ENCODE data around the gene PPME1. TPM values are rescaled to one million over a fixed set of nuclear protein-coding genes. Genes with fewer than 3 reads are reported as not detected.

Gene PPME1
- total RNA-seq, 1 experiment from 2014 or later, result 99.4 TPM

DNA sequence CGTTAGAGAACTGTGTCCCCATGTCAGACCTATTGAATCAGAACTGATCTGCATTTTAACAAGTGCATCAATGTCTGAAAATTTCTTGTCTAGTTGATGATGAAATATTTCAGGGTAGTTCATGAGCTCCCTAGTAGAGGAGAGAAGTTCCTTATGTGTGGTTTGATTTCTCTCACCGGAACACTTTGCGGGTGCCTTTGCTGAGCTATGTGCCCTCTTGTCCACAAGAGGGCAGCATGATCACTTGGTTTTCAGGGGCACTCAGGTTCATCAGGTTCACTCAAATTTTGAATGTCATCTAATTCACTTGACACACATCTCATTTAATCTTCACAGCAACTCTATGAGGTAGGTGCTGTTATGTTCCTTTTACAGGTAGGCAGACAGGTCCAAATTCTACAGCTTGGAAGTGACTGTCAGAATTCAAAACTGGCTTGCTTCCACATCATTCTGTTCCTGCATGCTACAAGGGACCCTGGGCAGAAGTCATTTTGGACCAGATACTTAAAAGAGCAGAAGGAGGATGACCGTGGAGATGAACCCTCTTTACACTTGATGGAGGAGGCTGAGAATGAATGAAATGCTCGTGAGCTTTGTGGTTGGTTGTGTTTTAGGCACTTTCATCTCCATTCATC is 84.8 kb downstream of the PPME1 start:
- H3K36me3 ChIP-seq (ENCODE audit: control insufficient read depth, insufficient read depth, low read length), result peaks cover 6% of the 10 kb centered on the region
- in situ Hi-C loops (cut with HindIII; ENCODE audit: low pct_unique_long_range_greater_than_20kb, low sequenced_read_pairs), result no loop called here
- intact Hi-C loops (cut with micrococcal nuclease; ENCODE audit: unreplicated experiment), result loop anchor here (2.0 kb wide), 1 partner anchor 193 kb away; no protein-coding TSS in a partner anchor
- DNase-seq (ENCODE audit: low read depth, low spot score) (peak; percentile 71), ATAC-seq (peak; percentile 76)
- no peak for TF ChIP-seq SIN3A (IDR thresholded peaks at IDR 0.05; ENCODE audit: borderline replicate concordance, insufficient read depth, low read depth, low read length)
- TF ChIP-seq TCF7L2 (IDR thresholded peaks at IDR 0.05; ENCODE audit: low read depth, low read length), result no peak
- peak; percentile 95 for TF ChIP-seq CTCF (IDR thresholded peaks at IDR 0.05)
- TF ChIP-seq POLR2AphosphoS5 (IDR thresholded peaks at IDR 0.05; ENCODE audit: low read depth, low read length), result 0 out of 2 replicates have a peak, but pooled peaks have one; percentile 52
- H3K27ac ChIP-seq (ENCODE audit: low read length), result no peak overlapping the region
- no TSS peak for BruUV-seq (replicated peaks)
- POLR2A ChIA-PET, result no interaction called here
- H3K4me1 ChIP-seq (ENCODE audit: control insufficient read depth, insufficient read depth, low read length), result no peaks in the 10 kb centered on the region
- H3K27me3 ChIP-seq (ENCODE audit: control insufficient read depth, insufficient read depth, low read length), result no peaks in the 10 kb centered on the region
- H3K4me3 ChIP-seq (ENCODE audit: low read depth in 2 of 2, low read length in 2 of 2), result no peak overlapping the region
- peaks cover 3% of the 10 kb centered on the region; the same call in 1 of the 2 replicates for H3K9me3 ChIP-seq (ENCODE audit: control insufficient read depth, insufficient read depth, low read depth, low read length)
- CTCF ChIA-PET, result interaction anchor here (0.5 to 2.7 kb wide), 17 partner anchors 10 to 447 kb away, joined by 3 to 36 read pairs (median 4); partner anchors contain the start of gene C2CD3

DNA sequence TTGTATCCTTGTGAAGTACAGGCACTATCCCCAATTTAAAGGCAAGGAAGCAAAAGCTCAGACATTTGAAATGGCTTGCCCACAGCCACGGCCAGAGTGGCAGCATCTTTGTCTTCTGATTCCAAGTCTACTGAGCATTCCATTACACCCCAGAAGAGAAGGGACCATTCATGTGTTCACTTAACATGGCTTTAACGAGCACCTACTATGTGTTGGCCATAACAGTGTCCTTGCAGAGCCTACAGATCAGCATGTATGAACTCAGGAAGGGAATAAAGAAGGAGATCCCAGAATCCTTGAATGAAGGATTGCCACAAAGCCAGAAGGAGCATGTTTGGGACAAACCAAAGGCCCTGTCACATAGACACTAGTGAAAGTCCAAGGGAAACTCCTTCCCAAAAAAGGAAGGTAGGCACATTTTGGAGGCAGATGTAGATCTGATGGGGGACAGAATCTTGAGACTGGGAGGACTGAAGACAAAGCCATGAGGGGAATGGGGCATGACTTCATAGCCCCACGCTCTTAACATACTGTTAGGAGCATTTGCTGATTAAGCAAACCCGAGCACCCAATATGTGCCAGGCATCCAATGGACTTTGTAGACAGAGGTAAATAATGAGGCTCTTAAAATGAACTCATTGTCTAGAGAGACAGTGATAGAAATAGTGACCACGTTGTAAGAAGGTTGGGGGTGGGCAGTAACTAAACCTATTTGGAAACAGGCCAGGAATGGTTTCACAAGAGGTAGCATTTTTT is 85.5 kb downstream of the PPME1 start:
- POLR2A ChIA-PET, result no interaction called here
- BruUV-seq (replicated peaks), result no TSS peak

More for the DNA sequence above, 85.5 kb downstream of the PPME1 start:
- no peak for TF ChIP-seq CTCF (IDR thresholded peaks at IDR 0.05)
- no peak for TF ChIP-seq TCF7L2 (IDR thresholded peaks at IDR 0.05; ENCODE audit: low read depth, low read length)
- TF ChIP-seq, protein P1, sequence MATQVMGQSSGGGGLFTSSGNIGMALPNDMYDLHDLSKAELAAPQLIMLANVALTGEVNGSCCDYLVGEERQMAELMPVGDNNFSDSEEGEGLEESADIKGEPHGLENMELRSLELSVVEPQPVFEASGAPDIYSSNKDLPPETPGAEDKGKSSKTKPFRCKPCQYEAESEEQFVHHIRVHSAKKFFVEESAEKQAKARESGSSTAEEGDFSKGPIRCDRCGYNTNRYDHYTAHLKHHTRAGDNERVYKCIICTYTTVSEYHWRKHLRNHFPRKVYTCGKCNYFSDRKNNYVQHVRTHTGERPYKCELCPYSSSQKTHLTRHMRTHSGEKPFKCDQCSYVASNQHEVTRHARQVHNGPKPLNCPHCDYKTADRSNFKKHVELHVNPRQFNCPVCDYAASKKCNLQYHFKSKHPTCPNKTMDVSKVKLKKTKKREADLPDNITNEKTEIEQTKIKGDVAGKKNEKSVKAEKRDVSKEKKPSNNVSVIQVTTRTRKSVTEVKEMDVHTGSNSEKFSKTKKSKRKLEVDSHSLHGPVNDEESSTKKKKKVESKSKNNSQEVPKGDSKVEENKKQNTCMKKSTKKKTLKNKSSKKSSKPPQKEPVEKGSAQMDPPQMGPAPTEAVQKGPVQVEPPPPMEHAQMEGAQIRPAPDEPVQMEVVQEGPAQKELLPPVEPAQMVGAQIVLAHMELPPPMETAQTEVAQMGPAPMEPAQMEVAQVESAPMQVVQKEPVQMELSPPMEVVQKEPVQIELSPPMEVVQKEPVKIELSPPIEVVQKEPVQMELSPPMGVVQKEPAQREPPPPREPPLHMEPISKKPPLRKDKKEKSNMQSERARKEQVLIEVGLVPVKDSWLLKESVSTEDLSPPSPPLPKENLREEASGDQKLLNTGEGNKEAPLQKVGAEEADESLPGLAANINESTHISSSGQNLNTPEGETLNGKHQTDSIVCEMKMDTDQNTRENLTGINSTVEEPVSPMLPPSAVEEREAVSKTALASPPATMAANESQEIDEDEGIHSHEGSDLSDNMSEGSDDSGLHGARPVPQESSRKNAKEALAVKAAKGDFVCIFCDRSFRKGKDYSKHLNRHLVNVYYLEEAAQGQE (IDR thresholded peaks at IDR 0.05; ENCODE audit: insufficient read depth in 1 of 2, low read depth in 2 of 2, low read length in 1 of 2), result no peak
- no peak for TF ChIP-seq POLR2AphosphoS5 (IDR thresholded peaks at IDR 0.05; ENCODE audit: low read depth, low read length)
- TF ChIP-seq SIN3A (IDR thresholded peaks at IDR 0.05; ENCODE audit: borderline replicate concordance, insufficient read depth, low read depth, low read length), result no peak
- Histone ChIP-seq H3K4me1 (ENCODE audit: control insufficient read depth, insufficient read depth, low read length) (no peaks in the 10 kb centered on the region), H3K36me3 (ENCODE audit: control insufficient read depth, insufficient read depth, low read length) (peaks cover 4% of the 10 kb centered on the region), H3K27ac (ENCODE audit: low read length) (no peak overlapping the region), H3K27me3 (ENCODE audit: control insufficient read depth, insufficient read depth, low read length) (no peaks in the 10 kb centered on the region), H3K9me3 (ENCODE audit: control insufficient read depth, insufficient read depth, low read depth, low read length) (peaks cover 6% of the 10 kb centered on the region; the same call in 1 of the 2 replicates), H3K4me3 (ENCODE audit: low read depth in 2 of 2, low read length in 2 of 2) (no peak overlapping the region)
- CTCF ChIA-PET, result interaction anchor here (1.0 to 2.7 kb wide), 8 partner anchors 15 to 314 kb away, joined by 3 to 36 read pairs (median 4); partner anchors contain the start of gene C2CD3
- in situ Hi-C loops (cut with HindIII; ENCODE audit: low pct_unique_long_range_greater_than_20kb, low sequenced_read_pairs) (no loop called here), intact Hi-C loops (cut with micrococcal nuclease; ENCODE audit: unreplicated experiment) (loop anchor here (2.0 kb wide), 1 partner anchor 192 kb away; no protein-coding TSS in a partner anchor)
- ATAC-seq (no peak), DNase-seq (ENCODE audit: low read depth, low spot score) (no peak)
